ENCODE measurements around the gene ARL15. TPM values are rescaled to one million over a fixed set of nuclear protein-coding genes. Genes with fewer than 3 reads are reported as not detected.

The ARL15 gene
- total RNA-seq, 2 donors from 2014 or later = 11.4 to 22.8 TPM

GRCh38 chr5:54171645-54172384 is 138.6 kb downstream of the ARL15 start:
- no peak overlapping the region for H3K4me3 ChIP-seq
- no peak overlapping the region for H3K27ac ChIP-seq

GRCh38 chr5:54165687-54166086 is 144.7 kb downstream of the ARL15 start:
- no peak overlapping the region for H3K4me3 ChIP-seq
- no peak for TF ChIP-seq CTCF (IDR thresholded peaks at IDR 0.05)
- H3K9me3 ChIP-seq = peaks cover 0 to 7% of the 10 kb centered on the region in 2 donors
- H3K36me3 ChIP-seq = peaks cover under 1% of the 10 kb centered on the region
- no peaks in the 10 kb centered on the region for H3K4me1 ChIP-seq
- H3K27ac ChIP-seq = no peak overlapping the region
- H3K27me3 ChIP-seq = no peaks in the 10 kb centered on the region
- no peak for DNase-seq (ENCODE audit: low spot score)

More at GRCh38 chr5:54171645-54172384, 138.6 kb downstream of the ARL15 start:
- no peaks in the 10 kb centered on the region for H3K9me3 ChIP-seq
- H3K27me3 ChIP-seq = no peaks in the 10 kb centered on the region
- peaks cover 6% of the 10 kb centered on the region for H3K36me3 ChIP-seq
- no peak for TF ChIP-seq CTCF (IDR thresholded peaks at IDR 0.05)
- DNase-seq (ENCODE audit: low spot score) = no peak
- H3K4me1 ChIP-seq = no peaks in the 10 kb centered on the region

- no peak for TF ChIP-seq CTCF (IDR thresholded peaks at IDR 0.05)
- no peak for DNase-seq (ENCODE audit: low spot score)
- Histone ChIP-seq H3K36me3 (no peaks in the 10 kb centered on the region), H3K4me1 (no peaks in the 10 kb centered on the region), H3K27me3 (no peaks in the 10 kb centered on the region), H3K27ac (no peak overlapping the region), H3K4me3 (no peak overlapping the region), H3K9me3 (peaks cover 0 to 7% of the 10 kb centered on the region in 2 donors)
Observed at GRCh38 chr5:54162184-54162583, 148.2 kb downstream of the ARL15 start.

GRCh38 chr5:54160329-54160728 is 150.0 kb downstream of the ARL15 start:
- no peaks in the 10 kb centered on the region for H3K27me3 ChIP-seq
- H3K4me3 ChIP-seq = no peak overlapping the region
- H3K4me1 ChIP-seq = no peaks in the 10 kb centered on the region
- no peak for TF ChIP-seq CTCF (IDR thresholded peaks at IDR 0.05)
- no peak overlapping the region for H3K27ac ChIP-seq
- peaks cover 0 to 7% of the 10 kb centered on the region in 2 donors for H3K9me3 ChIP-seq
- no peaks in the 10 kb centered on the region for H3K36me3 ChIP-seq
- no peak for DNase-seq (ENCODE audit: low spot score)

- Histone ChIP-seq H3K4me3 (no peak overlapping the region), H3K27ac (no peak overlapping the region), H3K9me3 (peaks cover 0 to 4% of the 10 kb centered on the region in 2 donors), H3K27me3 (no peaks in the 10 kb centered on the region), H3K4me1 (no peaks in the 10 kb centered on the region), H3K36me3 (no peaks in the 10 kb centered on the region)
- DNase-seq (ENCODE audit: low spot score) = no peak
- no peak for TF ChIP-seq CTCF (IDR thresholded peaks at IDR 0.05)
Observed at GRCh38 chr5:54159893-54160195, 150.5 kb downstream of the ARL15 start.
